ENCODE results near the gene IL1RL1.

GRCh38 chr2:102369866-102370265 is 58.5 kb downstream of the IL1RL1 start:
- no peak for TF ChIP-seq CTCF (IDR thresholded peaks at IDR 0.05; ENCODE audit: poor library complexity, severe bottlenecking)
- no peak for TF ChIP-seq POLR2AphosphoS5 (IDR thresholded peaks at IDR 0.05)
- TF ChIP-seq TAF1 (IDR thresholded peaks at IDR 0.05; ENCODE audit: low read depth): no peak
- TF ChIP-seq REST (IDR thresholded peaks at IDR 0.05; ENCODE audit: borderline replicate concordance): no peak
- no peak for TF ChIP-seq EZH2 (IDR thresholded peaks at IDR 0.05; ENCODE audit: borderline replicate concordance, insufficient read depth, low read length, poor library complexity, severe bottlenecking)
